Neural progenitor cell (in vitro differentiated cells): ENCODE results near the gene FALEC. TPM values are rescaled to one million over a fixed set of nuclear protein-coding genes. Genes with fewer than 3 reads are reported as not detected.

Source experiments
- DNase-seq: peaks from one replicate; pipeline ENCODE4 v3.0.0-alpha.2; 2016; ENCODE audit warnings: low spot score
- H2AFZ ChIP-seq: fragments of 200-600 bp; sonication (generic); replicated peaks from 2 replicates; pipeline ENCODE4 v1.6.1; 2016; ENCODE audit warnings: antibody characterized with exemption
- H3F3A ChIP-seq: fragments of 200-600 bp; sonication (generic); 2 replicates; pipeline ENCODE4 v1.6.1; 2016; ENCODE audit warnings: antibody characterized with exemption, low read depth
- H3K27ac ChIP-seq: fragments of 200-600 bp; sonication (generic); 2 replicates; pipeline ENCODE4 v1.5.1; 2016; ENCODE audit warnings: mild to moderate bottlenecking
- H3K27me3 ChIP-seq: fragments of 200-600 bp; sonication (generic); 2 replicates; pipeline ENCODE4 v1.6.1; 2016; ENCODE audit warnings: mild to moderate bottlenecking, moderate library complexity
- H3K36me3 ChIP-seq: fragments of 200-600 bp; sonication (generic); 2 replicates; pipeline ENCODE4 v1.5.1; 2016
- H3K4me1 ChIP-seq: fragments of 200-600 bp; sonication (generic); 2 replicates; pipeline ENCODE4 v1.6.1; 2016; ENCODE audit warnings: mixed run types
- H3K4me2 ChIP-seq: fragments of 200-600 bp; sonication (generic); 2 replicates; pipeline ENCODE4 v1.6.1; 2016
- H3K4me3 ChIP-seq: fragments of 200-600 bp; sonication (generic); 2 replicates; pipeline ENCODE4 v1.5.1; 2016
- H3K79me2 ChIP-seq: fragments of 200-600 bp; sonication (generic); 2 replicates; pipeline ENCODE4 v1.6.1; 2016; ENCODE audit warnings: low read depth
- H3K9ac ChIP-seq: fragments of 200-600 bp; sonication (generic); 2 replicates; pipeline ENCODE4 v1.6.1; 2016
- H3K9me3 ChIP-seq: fragments of 200-600 bp; sonication (generic); 2 replicates; pipeline ENCODE4 v1.5.1; 2016; ENCODE audit warnings: low read depth
- H4K20me1 ChIP-seq: fragments of 200-600 bp; sonication (generic); 2 replicates; pipeline ENCODE4 v1.6.1; 2016; ENCODE audit warnings: low read depth
- H3K27ac Mint-ChIP-seq: 3 replicates; pipeline ENCODE4 v1.8.0; 2021; ENCODE audit warnings: mixed read lengths
- H3K27me3 Mint-ChIP-seq: 2 replicates; pipeline ENCODE4 v1.8.0; 2022; ENCODE audit warnings: low read depth, mild to moderate bottlenecking, inconsistent platforms, moderate library complexity, mixed read lengths; ENCODE audit not compliant: insufficient read depth
- H3K36me3 Mint-ChIP-seq: 3 replicates; pipeline ENCODE4 v1.8.0; 2021; ENCODE audit warnings: mixed read lengths
- H3K4me1 Mint-ChIP-seq: 3 replicates; pipeline ENCODE4 v1.8.0; 2021; ENCODE audit warnings: mixed read lengths
- H3K4me3 Mint-ChIP-seq: 3 replicates; pipeline ENCODE4 v1.8.0; 2021; ENCODE audit warnings: mild to moderate bottlenecking, moderate library complexity, mixed read lengths
- H3K9me3 Mint-ChIP-seq: 3 replicates; pipeline ENCODE4 v1.8.0; 2020; ENCODE audit warnings: mixed read lengths
- EZH2 ChIP-seq: fragments of 200-600 bp; sonication (generic); IDR thresholded peaks from 2 replicates; pipeline ENCODE4 v1.6.1; 2017; ENCODE audit warnings: antibody characterized with exemption, mild to moderate bottlenecking, moderate library complexity
- EZH2phosphoT487 ChIP-seq: fragments of 200-600 bp; sonication (generic); IDR thresholded peaks from 2 replicates; pipeline ENCODE4 v1.6.1; 2017; ENCODE audit warnings: antibody characterized with exemption
- total RNA-seq: library from RNA; depleted of rRNA; stranded (reverse); fragments of >200 nt; gene quantifications from 2 replicates; pipeline ENCODE4 v1.2.3, GENCODE V29; 2015; ENCODE audit warnings: low replicate concordance
- TF ChIP-seq, protein P1 (sequence below): fragments of 200-600 bp; sonication (generic); IDR thresholded peaks from 2 replicates; pipeline ENCODE4 v1.5.1; 2017; ENCODE audit warnings: antibody characterized with exemption, mild to moderate bottlenecking

Gene FALEC
- total RNA-seq, 1 donor from 2014 or later: not detected

GRCh38 chr1:150476754-150477153, 38.8 kb upstream of the FALEC start:
- Histone ChIP-seq H3K4me2 (no peak overlapping the region), H3K27me3 (peaks cover 8% of the 10 kb centered on the region), H3F3A (peaks cover 33% of the 10 kb centered on the region), H3K27ac (no peak overlapping the region), H3K36me3 (no peaks in the 10 kb centered on the region), H3K9ac (no peak overlapping the region), H4K20me1 (peaks cover 4% of the 10 kb centered on the region), H3K4me1 (no peaks in the 10 kb centered on the region), H3K79me2 (no peaks in the 10 kb centered on the region), H3K9me3 (no peaks in the 10 kb centered on the region), H3K4me3 (no peak overlapping the region), H2AFZ (no peak overlapping the region)
- Mint-ChIP-seq H3K27me3 (peaks cover 4% of the 10 kb centered on the region), H3K36me3 (peaks cover 11% of the 10 kb centered on the region), H3K4me3 (no peak overlapping the region), H3K27ac (peak overlapping the region; percentile 0), H3K4me1 (peaks cover 5% of the 10 kb centered on the region), H3K9me3 (no peaks in the 10 kb centered on the region)
- no peak for DNase-seq
- no peak for TF ChIP-seq EZH2
- no peak for TF ChIP-seq EZH2phosphoT487
- TF ChIP-seq, protein P1, sequence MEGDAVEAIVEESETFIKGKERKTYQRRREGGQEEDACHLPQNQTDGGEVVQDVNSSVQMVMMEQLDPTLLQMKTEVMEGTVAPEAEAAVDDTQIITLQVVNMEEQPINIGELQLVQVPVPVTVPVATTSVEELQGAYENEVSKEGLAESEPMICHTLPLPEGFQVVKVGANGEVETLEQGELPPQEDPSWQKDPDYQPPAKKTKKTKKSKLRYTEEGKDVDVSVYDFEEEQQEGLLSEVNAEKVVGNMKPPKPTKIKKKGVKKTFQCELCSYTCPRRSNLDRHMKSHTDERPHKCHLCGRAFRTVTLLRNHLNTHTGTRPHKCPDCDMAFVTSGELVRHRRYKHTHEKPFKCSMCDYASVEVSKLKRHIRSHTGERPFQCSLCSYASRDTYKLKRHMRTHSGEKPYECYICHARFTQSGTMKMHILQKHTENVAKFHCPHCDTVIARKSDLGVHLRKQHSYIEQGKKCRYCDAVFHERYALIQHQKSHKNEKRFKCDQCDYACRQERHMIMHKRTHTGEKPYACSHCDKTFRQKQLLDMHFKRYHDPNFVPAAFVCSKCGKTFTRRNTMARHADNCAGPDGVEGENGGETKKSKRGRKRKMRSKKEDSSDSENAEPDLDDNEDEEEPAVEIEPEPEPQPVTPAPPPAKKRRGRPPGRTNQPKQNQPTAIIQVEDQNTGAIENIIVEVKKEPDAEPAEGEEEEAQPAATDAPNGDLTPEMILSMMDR: no peak

GRCh38 chr1:150477320-150477719, 38.2 kb upstream of the FALEC start:
- Histone ChIP-seq H3K27ac (no peak overlapping the region), H4K20me1 (peaks cover 4% of the 10 kb centered on the region), H3K4me3 (no peak overlapping the region), H2AFZ (no peak overlapping the region), H3F3A (peaks cover 33% of the 10 kb centered on the region), H3K79me2 (no peaks in the 10 kb centered on the region), H3K9ac (no peak overlapping the region), H3K4me1 (no peaks in the 10 kb centered on the region), H3K36me3 (no peaks in the 10 kb centered on the region), H3K4me2 (no peak overlapping the region), H3K27me3 (peaks cover 8% of the 10 kb centered on the region), H3K9me3 (no peaks in the 10 kb centered on the region)
- Mint-ChIP-seq H3K4me3 (no peak overlapping the region), H3K9me3 (no peaks in the 10 kb centered on the region), H3K4me1 (peaks cover 3% of the 10 kb centered on the region), H3K27me3 (peaks cover 3% of the 10 kb centered on the region), H3K27ac (no peak overlapping the region), H3K36me3 (peaks cover 5% of the 10 kb centered on the region)
- TF ChIP-seq EZH2: no peak
- TF ChIP-seq EZH2phosphoT487: no peak
- TF ChIP-seq, protein P1: no peak
- no peak for DNase-seq

DNA sequence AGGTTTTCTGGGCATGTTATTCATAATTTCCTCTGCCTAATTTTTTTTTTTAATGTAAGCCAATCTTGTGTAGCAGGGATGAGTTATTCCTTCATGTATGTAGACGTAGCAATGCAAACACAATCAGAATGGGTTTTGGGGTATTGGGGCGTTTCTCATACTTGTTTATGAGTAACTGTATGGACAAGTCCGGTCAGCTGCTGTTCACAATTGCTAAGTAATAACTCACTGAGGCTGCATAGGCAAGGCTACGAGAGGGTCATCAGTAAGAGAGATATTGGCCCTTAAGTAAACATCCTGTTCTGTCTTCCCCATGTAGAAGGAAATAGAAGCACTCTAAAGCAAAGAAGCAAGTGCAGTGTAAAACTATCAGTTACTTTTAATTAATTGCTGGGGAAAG, 37.8 kb upstream of the FALEC start:
- no peak overlapping the region for H3K27ac Mint-ChIP-seq

More for the DNA sequence above, 37.8 kb upstream of the FALEC start:
- Histone ChIP-seq H3K36me3 (no peaks in the 10 kb centered on the region), H2AFZ (no peak overlapping the region), H3K4me3 (no peak overlapping the region), H3K27ac (no peak overlapping the region), H3K4me1 (no peaks in the 10 kb centered on the region), H3K79me2 (no peaks in the 10 kb centered on the region), H4K20me1 (peaks cover 4% of the 10 kb centered on the region), H3K9me3 (no peaks in the 10 kb centered on the region), H3K4me2 (no peak overlapping the region), H3K9ac (no peak overlapping the region), H3K27me3 (peaks cover 8% of the 10 kb centered on the region), H3F3A (peaks cover 33% of the 10 kb centered on the region)
- TF ChIP-seq EZH2 (no peak), EZH2phosphoT487 (no peak)
- TF ChIP-seq, protein P1: no peak
- peaks cover 3% of the 10 kb centered on the region for H3K4me1 Mint-ChIP-seq
- no peak overlapping the region for H3K4me3 Mint-ChIP-seq
- DNase-seq: no peak
- peaks cover 3% of the 10 kb centered on the region for H3K27me3 Mint-ChIP-seq
- peaks cover 3% of the 10 kb centered on the region for H3K36me3 Mint-ChIP-seq
- no peaks in the 10 kb centered on the region for H3K9me3 Mint-ChIP-seq
